HG02981 (cell line): ENCODE results near the gene KCNK1.

Experiments used
- ATAC-seq: cut with Tn5 transposase; IDR thresholded peaks from one replicate; pipeline ENCODE4 v1.9.1; 2021; ENCODE audit warnings: mild to moderate bottlenecking, moderate library complexity; ENCODE audit not compliant: unreplicated experiment

Gene KCNK1

DNA sequence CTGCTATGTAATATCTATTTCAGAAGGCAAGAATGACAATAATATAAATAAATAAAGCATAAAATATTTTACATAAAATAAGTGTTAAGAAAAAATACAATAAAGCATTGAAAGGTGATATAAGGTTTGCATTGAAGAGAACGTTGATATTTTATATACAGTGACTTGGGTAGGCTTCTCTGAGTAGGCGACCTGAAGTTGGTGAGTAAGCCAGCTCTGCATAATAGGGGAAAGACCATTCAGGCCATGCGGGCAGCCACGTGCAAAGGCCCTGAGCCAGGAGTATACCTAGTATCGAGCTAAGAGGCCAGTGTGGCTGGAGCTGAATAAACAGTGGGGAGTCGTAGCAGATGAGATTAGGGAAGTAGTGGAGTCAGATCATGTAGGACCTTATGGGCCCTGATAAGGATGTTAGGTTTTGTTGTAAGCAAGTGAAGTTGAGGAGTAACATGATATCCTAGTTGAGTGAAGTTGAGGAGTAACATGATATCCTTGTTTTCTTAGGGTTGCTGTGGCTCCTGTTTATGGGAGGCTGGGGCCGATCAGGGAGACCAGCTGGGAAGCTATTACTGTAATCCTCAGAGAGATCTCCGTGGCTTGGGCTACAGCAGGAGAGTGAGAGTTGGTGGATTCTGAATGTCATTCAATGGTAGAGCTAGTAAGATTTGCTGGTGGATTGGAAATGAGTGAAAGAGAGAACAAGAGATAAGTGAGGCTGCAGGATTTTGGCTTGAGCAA, 22.0 kb downstream of the KCNK1 start:
- no peak for ATAC-seq

DNA sequence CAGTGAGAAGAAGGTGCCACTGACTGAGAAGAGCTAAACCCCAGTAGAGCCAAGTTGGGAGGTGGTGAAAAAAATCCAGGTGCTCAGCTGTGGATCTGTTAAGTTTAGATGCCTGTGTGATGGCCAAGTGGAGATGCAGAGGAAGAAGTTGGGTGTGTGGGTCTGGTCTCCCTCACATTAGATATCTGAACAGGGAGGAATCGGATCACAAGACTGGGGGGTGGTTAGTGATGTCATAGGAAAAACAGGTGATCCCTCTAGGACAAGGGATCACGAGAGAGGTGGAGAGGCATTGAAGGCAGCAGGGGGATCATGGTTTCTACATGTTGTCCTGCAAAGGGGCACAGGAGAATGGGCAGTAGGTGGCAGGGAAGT, 22.6 kb downstream of the KCNK1 start:
- ATAC-seq, result no peak

DNA sequence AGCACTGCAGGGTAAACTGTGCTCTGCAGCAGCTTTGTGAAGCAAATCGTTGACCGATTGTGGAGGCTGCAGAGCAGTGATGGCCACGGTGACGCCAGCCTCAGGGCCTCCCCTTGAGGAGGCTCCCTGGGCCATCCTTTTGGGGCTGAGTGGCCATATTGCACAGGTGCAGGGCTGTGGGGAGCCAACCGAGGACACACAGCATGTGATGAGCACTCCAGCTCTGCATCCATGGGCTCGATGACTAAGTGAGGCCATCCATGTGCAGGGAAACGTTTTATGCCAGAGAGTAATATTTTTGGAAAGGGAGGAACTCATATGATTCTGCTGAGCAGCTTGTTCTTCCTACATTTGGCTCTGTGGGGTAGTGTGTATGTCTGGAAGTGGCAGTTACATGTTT, 24.6 kb downstream of the KCNK1 start:
- ATAC-seq, result no peak

DNA sequence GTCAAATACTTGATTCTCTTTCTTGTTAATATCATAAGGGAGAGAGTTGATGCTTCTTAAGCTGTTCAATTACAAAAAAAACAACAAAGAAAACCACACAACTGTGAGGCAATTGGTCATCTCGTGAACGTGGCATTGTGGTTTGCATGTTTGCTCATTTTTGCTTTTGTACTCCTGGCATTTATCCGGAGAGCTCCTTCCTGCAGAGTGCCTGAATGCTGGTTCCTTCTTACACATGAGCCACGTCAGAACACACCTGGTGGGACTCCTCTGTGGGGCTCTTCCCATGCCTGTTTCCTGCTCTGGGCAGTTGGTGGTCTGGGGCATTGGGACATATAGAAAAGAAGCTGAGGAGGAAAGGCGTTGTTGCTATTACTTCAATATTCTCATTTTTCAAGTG, 25.7 kb downstream of the KCNK1 start:
- ATAC-seq, result no peak

DNA sequence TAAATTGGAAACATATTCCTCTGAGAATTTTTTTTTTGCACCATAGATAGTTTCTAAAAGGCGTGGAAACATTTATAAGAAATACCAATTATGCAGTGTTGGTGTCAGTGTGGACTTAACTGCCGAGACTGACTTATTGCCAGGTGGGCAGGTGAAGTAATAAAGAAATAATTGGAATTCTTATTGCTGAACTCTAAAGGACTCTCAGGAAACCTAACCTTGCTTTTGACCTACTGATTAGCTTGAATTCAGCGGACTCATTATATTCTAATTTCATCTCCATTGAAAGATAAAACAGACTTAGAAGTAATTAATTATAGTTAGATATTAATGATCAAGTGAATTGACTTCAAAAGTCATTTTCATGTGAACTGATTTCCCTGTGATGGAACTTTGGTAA, 26.3 kb downstream of the KCNK1 start:
- ATAC-seq, result no peak

DNA sequence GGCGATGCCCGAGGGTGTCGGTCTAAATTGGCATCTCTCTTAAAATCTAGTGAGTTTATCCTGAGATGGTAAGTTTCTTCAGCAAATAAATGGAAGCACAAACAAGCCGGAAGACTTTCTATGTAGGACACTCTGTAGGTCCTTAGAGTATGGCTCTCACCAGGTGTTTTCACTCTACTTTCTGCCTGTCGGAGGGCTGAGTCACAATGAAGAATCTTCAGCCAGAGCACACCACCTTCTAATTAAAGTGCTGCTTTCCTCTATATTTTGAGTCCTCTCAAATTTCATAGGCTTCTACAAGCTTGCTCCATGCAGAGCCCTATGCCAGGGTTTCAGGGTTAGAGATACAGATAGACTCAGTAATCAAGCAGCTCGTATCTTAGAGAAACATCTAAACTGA, 27.1 kb downstream of the KCNK1 start:
- ATAC-seq, result no peak

DNA sequence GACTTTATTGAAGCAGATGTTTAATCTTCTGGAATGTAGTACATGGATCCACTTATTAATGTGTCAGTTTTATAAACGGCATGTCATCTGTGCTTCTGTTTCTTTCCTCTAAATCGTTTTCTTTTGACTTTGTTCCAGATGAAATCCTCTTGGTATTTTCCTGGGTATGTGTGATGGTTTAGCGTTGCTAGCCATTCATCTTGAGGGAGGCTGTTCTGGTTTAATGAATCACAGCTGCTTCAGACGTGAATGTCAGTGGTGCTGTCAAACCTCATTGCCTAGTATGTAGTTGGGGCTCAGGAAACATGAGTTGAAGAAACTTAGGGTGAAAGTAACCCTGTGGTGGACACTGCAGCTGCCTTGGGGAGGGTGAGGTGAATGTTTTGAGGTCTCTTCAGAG, 33.2 kb downstream of the KCNK1 start:
- no peak for ATAC-seq

DNA sequence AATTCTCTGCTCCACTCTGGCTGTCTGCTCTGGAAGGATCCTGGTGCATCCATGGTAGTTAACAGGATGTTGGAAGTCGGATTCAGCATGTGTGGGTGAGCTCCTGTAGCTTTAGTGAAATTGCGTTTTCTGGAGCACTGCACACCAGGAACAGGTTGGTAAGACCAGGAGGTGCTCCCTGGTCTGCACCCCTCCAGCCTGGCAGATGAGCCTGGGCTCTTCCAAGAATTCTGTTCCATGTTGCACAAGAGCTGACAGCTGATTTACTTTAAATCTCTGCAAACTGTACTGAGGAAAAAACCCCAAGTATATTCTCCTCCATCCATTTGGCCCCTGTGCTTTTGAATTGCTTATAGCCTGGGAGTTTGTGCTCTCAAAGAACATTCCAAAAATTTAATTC, 33.7 kb downstream of the KCNK1 start:
- ATAC-seq, result no peak

DNA sequence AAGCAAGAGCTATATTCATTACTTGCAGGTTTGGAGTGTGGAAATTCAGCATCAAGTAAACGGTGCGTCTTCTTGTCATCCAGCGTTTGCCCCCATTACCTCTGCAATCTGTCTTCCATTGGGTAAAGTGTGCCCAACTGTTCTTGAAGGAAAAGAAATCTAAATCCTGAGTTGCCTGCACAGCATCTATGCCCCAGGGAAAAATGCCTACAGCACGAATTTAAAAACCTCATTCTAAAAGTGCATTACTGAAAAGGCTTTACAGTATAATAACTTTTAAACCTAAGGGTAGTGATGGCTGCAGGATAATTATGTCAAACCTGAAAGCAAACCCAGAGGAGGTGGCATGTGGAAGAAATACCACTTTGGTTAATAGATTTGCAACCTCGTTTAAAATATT, 37.2 kb downstream of the KCNK1 start:
- no peak for ATAC-seq

DNA sequence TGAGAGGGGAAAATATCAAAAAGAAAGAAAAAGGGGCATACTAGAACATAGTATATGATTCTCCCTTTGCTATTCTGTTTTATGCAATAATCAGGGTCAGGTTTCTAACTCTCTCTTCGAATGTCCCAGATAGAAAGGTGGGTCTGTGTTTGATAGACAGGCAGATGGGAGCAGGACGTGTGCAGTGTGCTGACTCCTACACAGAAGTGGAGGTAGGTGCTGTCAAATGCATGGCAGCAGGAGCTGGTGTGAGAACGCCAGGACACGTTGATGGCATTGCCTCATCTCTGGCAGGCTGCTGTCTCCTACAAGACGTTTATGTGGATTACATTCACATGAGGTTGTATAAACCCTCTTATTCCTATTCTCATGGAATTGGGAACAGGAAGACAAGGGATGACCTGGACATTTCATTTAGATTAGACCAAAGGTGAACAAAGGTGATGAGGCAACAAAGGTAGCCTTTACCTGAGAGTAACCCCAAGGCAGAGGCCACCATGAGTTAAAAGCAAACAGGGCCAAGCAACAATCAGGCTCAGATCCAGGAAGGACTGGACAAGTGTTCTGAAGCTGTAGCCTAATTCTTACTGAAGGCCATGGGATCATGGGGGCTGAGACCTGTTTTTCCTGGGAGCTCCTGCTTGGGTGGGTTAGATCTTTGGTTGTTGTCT, 37.8 kb downstream of the KCNK1 start:
- ATAC-seq, result no peak

DNA sequence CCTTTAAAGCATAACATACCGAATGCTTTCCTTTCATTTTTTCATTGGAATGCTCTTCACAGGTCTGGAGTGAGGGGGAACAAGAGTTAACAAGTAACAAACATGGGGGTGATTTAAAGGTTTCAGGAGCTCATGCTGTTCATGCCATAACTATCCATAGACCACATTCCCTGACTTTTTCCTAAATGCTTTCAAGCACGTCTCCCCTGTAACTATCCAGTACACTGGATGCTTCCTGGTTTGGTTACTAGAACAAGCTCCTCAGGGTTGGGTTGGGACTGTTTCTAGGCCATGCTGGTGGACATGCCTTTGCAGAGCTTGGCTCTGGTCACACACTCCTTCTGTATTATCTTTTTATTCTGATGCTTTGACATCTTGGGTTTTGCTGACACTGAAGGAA, 38.6 kb downstream of the KCNK1 start:
- ATAC-seq, result no peak

DNA sequence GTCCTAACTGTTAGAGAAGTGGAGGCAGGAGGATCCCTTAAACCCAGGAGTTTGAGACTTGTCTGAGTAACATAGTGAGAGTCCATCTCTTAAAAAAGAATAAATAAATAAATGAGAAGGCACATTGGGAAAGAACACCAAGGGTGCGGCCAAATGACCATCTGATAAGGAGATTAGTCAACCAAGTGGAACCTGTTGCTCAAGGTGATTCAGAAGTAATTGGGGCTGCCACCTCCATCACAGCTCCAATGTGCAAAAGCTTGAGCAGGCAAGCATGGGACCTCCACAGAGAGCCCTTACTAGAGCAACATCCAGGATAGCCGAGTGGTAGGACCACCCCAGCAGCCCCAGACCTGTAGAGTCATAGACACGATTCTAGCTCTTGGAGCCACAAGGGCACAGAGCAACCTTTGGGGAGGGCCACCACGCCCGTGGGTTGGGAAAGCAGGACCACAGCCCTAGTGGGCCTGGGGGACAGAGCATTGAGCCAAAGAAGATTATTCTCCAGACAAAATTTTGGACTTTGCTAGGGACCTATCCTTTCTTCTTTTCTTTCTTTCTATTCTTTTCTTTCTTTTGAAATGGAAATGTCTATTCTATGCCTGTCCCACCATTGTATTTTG, 40.9 kb downstream of the KCNK1 start:
- ATAC-seq, result no peak

DNA sequence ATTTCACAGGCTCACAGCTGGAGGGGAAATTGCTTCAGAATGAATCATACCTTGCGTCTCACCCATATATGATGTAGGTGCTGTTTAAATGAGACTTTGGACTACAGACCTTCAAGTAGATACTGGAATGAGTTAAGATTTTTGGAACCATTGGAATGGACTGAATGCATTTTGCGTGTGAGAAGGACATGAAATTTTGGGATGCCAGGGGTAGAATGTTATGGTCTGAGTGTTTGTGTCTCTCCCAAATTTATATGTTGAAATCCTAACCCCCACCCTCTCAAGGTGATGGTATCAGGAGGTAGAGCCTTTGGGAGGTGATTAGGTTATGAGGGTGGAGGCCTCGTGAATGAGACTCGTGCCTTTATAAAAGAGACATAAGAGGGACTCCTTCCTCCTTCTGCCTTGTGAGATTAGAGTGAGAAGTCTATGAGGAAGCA, 41.4 kb downstream of the KCNK1 start:
- ATAC-seq, result no peak

DNA sequence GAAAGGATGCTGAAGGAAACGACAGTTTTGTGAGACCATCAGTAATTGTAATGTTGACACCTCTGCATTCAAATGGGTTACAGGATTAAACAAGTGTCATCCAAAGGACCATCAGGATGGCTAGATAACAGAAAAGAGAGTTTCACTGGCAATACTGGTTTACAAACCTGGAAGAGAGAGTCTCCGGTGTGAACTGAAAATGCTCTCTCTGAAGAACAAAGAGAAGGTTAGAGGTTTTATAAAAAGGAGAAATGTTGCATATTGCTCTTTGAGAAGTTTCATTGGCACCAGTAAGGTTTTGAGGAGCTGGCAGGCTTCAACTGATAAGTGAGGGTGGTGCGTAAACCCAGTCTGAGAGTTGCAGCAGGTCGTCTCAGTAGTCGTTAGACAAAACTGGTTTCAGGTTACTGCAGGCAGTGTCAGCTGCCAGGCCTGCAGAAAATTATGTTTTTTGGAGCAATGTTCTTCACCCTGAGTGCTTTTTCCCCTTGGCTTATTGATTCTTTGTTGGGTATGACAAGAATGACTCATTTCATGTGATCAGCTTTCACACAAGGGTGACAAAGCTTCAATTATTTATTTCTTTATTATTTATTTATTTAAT, 42.2 kb downstream of the KCNK1 start:
- no peak for ATAC-seq

DNA sequence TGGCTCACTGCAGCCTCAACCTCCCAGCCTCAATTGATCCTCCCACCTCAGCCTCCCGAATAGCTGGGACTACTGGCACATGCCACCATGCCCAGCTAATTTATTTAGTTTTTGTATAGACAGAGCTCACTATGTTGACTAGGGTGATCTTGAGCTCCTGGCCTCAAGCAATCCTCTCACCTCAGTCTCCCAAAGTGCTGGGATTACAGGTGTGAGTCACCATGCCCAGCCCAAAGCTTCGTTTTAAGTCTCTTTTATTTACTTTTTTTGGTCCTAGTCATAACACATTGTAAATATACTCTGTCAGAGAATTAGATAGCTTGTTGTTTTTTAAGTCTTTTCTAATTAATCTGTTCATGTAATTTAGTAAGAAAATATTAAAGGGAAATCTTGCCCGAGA, 42.8 kb downstream of the KCNK1 start:
- ATAC-seq, result no peak

DNA sequence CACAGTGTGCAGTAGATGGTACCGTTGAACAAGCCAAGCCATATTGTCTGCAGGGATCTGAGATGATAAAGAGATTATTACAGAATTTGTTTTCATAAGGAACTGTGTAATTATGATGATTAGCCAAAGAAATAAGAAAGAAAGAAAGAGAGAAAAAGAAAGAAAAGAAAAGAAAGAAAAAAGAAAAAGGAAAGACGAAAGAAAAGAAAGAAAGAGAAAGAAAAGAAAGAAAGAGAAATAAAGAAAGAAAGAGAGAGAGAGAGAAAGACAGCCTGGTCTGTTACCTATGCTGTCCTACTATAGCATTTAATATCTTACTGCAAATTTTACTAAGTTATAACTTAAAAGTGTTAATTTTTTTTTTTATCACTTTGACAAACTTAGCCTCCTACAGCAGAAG, 43.6 kb downstream of the KCNK1 start:
- ATAC-seq, result no peak

DNA sequence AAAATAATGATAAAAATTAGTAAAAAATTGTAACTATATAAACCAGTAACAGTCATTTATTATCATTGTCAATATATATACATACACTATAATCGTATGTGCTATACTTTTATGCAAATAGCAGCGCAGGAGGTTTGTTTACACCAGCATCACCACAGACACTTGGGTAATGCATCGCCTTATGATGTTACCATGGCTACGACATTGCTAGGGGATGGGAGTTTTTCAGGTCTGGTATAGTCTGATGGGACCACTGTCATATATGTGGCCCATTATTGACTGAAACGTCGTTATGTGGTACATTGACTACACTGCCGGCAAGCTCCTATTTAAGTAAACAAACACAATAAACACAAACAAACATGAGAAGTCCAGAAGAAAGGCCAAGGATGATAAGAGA, 45.6 kb downstream of the KCNK1 start:
- no peak for ATAC-seq

DNA sequence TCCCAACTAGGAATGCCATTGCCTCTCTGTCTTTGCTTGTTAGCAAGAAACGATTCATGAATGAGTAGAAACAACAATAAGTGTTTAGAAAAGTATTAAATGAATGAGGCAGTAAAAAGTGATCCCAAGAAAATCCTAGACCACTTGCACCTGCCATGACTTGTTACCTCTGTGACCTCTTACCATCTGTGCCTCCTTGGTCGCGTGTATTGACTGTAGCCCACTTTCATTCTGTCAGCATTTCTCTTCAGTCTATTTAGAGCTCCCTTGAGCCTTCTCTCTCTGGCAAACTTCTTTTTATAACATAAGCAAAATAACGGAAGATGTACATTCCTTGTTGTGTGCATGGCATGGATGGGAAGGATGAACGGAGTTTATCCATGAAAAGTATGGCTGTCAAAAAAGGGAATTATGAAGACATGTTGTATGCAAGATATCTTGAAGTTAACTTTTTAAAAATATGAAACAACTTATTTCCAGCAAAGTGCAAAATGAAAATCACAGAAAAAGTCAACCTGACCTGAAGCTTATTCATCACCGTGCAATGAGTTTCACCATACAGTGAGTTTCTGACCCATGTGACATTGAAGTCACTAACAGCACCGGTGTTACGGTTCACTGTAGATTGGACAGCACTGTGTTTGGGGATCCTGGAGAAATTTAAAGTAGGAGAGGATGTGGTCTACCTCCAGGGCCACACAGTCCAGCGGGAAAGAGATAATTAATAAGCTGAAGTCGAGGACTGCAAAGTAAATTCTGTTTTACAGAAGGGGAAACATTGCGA, 47.7 kb downstream of the KCNK1 start:
- ATAC-seq, result no peak

DNA sequence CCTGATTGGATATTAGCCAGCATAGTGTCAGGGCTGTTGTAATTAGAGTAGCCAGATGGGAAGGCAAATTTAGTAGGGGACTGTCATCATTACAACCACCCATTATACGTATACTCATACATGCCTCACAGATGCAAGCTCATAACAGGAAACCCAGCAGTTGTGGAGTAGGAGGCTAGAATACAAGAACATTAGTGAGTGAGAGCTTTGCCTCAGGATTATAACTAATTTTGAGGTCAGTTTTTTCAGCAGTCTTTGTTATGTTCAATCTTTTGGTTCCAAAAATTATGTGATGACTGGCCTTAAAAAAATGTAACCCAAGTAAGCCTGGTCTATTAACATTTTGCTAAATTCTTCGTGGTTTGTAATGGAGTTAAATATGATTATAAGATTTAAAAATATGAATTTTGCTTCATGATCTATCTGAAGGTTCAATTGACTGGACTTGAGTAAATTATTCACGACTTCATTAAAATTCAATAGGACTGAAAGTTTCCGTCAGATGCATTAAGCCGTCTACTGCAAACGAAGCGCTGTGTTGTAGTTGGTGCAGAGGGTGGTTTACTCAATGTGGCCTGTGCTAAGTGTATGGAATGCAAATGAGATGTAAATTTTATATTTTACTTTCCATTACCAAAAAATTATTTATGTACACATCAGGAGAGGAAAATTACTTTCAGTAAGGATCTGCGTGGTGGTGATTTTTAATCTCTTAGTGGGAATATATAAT, 48.8 kb downstream of the KCNK1 start:
- ATAC-seq, result no peak

DNA sequence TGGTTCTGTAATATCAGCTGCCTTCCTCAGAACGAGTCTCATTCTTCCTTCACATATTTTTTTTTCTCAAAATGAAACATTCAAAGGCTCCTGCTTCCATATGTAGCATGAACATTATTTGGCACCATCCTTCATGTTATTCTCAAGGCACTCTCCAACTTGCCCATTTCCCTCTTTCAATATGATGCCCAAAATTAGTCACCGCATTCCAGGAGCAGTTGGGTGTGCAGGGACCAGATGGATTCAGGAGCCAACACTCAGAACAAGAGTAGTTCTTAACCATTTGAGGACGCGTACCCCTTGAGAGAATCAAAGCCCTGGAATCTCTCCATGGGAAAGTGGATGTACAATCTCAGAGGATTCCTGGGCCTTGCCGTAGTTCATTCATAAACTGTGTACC, 50.3 kb downstream of the KCNK1 start:
- no peak for ATAC-seq
